Activated CD4-positive, alpha-beta T cell treated with anti-CD3 and anti-CD28 coated beads, Interleukin-2, amount 50 U/mL, for 16 hours (primary cell): Measurements from ENCODE around the gene SLC2A1.

Source experiments
- DNase-seq: peaks from one replicate; pipeline ENCODE4 v3.0.0-alpha.2; 2020

The SLC2A1 gene

DNA sequence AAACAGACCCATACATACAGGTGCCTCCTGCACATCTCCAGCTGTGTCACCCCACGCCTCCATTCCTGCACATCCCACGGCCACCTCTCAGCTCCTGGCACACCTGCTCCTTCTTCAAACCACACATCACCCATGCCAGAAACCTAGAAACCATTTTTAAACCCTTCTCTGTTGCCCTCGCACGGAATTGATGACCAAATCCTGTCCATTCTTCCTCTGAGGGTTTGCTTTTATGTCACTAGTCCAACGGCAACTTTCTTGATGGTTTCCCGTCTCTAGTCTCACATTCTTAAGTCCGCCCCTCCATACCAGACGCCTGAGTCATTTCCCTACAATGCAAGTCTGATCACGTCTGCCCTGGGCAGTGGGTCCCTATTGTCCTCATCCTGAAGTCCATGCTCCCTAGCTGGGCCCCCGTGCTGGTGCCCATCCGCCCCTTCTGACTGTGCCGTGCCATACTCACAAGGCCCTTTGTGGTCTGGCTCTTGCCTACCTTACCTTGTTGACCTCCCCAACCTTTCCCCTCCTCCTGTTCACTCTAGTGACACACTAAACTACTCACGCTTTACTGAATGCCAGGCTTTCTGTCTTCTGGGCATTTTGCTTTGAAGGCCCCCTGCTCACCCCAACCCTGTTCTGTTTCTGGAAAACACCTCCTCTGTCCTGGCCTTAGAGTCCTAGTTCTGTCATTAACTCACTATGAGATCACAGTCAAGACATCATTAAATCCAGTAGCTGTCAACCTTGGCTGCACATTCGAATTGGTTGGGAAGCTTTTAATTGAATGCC, 17.6 kb downstream of the SLC2A1 start:
- DNase-seq, result peak; percentile 84

DNA sequence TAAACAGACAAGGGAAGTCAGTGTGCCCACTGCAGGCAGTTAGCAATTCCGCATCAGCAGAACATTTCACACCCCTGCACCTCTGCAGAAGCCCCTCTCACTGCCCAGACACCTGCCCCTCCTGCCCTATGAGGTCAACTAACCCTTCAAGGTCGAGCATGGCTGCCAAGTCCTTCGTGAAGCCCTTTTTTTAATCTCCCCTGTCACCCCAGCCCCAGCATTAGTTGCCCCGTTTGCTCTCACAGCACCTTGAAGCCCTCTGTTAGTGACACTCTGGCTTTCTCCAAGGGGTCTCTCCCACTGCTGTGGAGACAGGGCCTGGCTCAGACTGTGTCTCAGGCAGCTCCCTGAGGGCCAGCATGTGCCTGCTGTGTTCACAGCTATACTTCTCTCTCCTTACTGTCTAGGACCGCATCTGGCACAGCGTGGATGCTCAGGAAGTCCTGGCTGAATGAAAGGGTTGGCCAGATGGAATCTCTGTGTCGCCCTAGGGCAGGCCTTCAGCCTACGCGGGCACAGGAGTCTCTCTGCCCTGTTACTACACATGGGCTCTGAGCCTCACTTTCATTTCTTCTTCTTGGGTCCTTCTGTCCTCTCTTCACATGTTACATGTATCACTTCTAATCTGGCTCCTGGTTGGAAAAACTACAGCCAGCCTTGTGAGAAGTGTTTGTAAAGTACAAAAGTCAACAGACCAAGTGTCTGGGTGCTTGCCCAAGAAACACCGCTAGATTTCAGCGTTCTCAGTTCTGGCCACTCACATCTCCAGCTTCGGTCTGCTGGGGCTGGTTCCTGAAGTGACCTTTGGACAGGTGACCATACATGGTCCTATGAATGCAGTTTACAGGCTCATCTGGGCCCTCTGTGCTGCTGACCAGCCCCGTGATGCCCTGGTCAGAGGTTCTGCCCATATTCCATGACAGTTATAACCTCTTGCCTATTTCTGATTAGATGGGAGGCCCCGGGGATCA, 19.7 kb downstream of the SLC2A1 start:
- no peak for DNase-seq

DNA sequence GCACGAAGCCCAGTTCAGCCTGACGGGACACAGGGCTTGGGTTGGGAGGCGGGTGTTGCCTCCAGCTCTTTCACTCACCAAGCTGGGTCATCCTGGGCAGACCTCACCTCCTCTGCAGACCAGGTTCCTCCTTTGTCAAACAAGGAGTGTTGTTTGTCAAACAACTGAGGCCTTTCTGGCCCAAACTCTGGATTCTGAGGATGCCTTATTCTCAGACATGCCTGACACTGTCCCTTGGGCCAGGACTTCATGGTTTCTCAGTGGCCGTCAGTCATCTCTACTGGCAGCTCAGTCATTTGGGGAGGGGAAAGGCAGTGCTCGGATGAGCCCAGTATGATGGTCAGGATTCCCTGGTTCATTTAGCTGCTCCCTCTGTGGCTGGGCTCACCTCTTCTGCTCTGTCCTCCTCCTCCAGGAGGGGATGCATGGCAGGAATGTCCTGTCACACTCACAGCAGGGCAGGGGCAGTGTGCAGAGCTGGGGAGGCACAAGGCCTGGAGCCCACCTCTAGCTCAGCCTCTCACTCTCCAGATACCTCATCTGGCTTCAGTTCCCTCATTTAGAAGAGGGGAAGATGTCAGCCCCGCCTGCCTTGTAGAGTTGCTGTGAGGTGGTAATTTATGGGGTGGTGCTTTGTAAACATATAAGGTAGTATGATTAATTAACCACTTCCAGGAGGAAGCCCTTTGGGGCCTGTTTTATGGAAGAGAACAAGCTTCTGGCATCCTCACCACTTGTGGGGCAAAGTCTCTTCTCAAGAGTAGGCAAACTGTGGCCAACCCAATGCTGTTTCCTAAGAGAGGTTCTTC, 20.6 kb downstream of the SLC2A1 start:
- peak; percentile 61 for DNase-seq

DNA sequence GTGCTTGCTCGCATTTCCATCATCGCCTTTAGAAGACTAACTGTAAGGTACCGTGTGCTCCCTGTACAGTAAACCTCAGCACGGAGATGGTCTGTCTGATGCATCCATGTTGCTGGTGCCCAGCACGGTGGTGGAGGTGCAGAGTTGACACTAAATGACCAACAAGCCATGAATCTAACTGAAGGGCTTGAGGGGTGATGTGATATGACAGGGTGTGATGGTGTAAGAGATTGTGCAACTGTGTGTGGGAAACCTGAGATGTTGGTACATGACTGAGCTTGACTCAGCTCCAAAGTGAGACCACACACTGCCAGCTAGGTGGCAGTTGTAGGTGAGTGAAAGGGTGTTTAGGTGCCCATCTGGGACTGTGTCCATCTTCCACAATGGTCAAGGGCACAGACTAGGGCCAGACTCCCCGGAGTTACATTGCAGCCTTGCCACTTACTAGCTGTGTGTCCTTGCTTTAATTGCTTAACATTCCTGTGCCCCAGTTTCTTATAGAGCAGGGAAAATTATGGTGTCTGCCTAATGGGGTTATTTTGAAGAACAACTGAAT, 21.4 kb downstream of the SLC2A1 start:
- DNase-seq, result peak; percentile 80

DNA sequence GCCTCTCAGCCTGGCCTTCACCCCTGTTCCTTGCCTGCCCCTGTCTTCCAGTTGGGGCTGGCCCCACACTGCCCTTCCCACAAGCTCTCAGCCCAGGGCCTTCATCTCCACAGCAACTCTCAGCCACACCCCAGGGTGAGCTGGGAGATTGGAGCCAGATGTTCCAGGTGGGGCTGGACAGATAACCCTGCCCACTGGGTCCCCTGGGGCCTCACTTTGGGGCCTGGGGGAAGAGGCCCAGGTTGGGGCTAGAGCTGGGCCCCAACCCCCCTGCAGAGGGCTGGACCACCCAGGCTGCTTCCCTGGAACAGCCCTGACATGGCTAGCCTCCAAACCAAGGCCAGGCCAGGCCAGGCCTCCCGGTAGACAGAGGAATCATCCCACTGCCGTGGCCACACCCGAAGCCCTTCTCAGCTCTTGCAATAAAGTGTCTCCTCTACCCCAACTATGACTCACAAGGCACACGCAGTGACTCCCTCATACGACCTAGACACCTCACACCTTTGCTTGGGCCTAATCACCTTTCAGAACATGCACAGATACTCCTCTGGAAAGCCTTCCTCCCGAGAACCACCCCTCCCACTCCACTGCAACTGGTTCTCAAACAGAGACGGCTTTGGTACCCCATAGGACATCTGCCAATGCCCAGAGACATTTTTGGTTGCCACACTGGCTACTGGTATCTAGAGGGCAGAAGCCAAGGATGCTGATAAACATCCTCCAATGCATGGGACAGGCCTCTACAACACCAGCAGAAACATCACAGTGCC, 22.2 kb downstream of the SLC2A1 start:
- peak; percentile 76 for DNase-seq

DNA sequence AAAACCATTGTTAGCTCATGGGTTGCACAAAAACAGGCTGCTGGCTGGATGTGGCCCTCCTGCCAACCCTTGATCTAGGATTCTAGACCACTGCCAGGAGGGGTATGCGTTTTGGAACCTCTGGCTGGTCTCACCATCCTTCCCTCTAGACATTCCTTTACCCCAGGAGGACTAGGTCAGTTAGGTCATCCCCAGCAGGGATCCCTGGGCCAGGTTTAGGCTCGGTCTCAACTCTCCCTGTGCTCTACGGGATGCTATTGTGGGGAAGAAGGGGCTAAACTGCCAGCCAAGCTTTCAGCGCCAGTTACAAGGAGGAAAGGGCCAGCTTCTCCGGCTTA, 22.7 kb downstream of the SLC2A1 start:
- DNase-seq, result no peak

DNA sequence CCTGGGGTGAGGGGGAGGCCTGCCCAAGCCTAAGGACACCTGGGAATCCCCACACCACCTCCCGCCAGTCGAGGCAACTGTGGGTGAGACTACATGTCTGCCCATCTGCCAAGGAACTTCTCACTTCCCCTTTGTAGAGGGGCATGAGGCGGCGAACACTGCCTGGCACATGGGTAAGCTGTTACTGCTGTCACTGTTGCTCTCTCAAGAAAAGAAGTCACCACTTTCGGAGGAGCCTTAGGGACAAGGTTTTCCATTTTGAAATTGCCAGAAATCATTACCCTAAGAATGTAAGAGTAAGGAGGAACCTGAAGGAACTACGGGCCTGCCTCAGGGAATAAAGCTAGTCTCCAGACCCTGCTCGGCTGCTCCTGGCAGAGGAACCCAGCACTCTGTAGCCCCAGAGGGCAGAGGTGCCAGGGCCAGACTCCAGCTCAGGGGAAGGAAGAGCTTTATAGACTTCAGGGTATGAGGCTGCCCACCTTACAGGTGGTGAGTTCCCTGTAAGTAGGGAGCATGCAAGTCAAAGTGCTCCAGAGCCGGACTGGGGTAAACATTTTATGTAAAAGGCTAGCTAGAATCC, 23.3 kb downstream of the SLC2A1 start:
- DNase-seq, result no peak

DNA sequence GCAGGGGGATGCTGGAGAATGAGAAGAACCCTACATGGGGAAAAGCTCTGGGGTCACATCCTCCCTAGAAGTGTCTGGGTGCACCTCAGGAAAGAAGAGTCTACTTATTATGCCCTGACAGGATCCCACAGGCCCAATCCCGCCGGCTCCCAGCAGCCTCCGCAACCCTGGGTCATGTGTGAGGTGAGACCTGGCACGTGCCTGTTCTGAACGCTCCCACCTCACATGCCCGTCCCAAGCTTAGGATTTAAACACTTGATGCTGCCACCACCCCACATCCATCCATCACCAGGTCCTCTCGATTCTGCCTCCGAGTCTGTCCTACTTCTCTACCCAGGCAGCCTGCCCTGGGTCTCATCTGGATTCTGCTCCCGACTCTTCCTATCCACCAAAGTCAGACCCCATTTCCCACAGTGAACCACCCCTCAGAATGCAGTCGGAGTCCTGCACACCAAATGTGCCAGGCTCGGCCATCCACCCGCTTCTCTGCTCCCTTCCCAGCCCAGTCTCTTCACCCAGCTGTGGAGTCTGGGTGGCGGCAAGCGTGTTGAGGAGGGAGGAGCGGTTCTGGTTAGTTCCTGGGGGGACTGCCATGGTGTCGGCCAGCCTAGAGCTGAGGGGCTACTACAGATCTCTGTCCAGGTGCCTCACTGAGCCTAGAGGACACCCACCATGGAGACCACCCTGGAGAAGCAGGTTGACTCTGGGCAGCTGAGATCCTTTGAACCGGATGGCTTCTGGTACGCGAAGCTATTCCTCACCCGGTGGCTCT, 23.9 kb downstream of the SLC2A1 start:
- no peak for DNase-seq

DNA sequence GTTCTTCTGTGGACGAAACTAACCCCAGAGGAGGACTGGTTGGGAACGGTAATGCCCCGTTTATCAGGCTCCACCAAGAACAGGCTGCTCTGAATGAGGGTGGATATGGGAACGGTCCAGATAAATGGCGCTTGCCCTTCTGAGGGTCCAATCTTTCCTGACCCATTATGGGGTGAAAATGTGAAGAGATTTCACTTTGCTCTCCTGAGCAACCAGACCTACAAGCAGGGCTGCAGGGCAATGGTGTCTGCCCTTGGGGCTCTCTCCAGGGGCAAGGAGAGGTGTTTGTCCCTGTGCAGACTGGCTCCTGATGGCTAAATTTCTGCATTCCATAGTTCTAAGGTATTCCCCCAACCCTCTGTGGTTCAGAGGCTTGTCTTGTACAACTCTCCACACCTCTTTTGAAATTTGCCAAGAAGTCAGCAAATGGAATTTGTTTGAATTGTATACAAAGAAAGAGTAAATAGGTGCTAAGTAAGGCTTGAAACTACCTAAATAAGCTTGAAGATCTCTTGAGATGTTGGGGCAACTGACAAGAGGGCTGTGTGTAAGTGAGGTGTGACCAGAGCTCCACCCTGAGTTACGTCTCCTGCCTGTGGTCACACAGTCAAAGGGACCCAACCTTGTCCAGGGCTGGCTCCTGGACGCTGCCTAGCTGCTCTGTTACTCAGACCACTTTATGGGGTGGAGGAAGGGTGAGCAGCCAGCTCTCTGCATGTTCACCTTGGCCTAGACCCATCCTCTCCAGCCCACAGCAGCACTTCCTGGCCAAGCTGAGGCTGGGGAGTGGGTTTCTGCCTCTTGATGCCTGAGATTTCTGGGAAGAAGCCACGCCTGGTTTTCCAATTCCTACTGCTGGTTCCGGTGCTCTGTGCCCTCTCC, 24.8 kb downstream of the SLC2A1 start:
- DNase-seq, result no peak

DNA sequence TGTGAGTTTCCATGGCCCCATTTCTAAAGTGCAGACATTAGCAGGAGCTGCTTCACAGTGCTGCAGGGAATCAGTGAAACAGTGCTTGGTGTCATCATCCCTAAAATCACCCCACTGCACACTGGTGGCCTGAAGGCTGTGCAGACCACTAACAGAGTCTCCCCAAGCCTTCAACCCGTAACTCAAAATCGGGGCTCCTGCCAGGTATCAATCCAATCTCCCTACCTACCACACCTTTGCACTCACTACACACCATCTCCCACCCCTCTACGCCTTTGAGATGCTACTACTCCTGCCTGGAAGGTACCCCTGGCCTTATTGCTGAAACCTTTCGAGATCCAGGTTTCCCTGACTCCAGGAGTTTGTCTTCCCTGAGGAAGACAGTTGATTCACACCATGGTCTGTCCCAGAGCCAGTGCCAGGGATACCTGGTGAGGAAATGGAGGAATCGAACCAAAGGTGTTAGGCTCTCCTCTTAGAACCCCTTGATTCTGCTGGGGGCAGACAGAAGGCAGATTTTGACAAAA, 25.5 kb downstream of the SLC2A1 start:
- DNase-seq, result no peak

DNA sequence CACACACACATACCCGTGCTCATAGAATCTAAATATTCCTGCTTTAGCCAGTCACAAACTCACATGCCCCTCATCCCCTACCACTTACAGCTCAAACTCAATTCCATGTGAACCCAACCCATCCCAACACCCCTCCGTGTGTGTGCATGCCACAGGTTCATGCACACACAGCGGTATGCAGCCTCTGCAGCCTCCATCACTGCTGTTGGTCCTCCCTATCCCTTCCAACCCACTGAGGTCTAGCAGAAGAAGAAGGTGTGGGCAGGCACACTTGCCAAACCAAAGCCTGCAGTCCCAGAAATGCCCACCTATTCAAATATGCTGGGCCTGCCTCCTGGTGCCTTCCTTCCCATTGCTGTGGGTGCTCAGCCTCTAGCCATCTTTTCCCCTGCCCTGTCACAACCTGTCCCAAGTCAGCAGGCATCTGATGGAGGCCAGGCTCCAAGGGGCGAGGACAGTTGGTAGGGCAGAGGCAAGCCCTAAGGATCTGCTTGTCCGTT, 26.2 kb downstream of the SLC2A1 start:
- DNase-seq, result no peak

DNA sequence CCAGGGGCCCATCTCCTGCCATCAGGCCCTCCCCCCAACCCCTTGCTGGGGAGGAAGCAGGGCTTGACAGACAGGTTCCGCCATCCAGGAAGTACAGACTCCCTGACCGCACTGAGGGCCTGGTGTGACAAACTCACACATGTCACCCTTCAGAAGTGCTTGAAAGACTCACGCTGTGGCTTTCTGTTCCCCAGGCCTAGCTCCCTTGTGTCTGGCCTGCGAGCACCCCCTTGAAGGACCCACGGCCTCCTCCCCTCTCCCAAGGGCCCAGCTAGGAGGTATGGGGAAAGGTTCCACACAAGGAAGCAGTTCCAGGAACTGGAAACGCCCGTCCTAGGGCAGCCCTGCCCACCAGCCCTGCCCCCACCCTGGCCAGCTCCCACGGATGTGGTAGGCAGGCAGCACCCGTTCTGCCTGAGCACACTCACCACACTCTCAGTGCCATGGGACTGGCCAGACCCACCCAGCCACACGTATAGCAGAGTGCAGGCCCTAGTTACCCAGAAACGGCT, 26.7 kb downstream of the SLC2A1 start:
- DNase-seq, result peak; percentile 89

DNA sequence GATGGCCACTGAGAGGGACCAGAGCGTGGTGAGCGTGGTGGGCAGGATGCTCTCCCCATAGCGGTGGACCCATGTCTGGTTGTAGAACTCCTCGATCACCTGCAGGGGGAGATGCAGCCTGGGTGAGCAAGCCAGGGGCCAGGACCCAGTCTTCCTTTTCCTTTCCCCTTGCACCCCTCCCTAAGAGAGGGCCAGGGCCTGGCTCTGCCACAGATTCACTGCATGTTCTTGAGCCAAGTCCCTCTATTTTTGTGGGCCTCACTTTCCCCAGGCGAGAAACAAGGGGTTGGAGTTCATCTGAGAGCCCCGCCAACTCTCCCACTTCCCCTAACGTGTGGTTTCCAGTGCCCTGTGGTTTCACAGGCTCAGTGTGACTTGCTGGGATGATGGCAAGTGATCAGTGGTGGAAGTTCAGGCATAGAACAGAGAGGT, 27.5 kb downstream of the SLC2A1 start:
- peak; percentile 78 for DNase-seq

DNA sequence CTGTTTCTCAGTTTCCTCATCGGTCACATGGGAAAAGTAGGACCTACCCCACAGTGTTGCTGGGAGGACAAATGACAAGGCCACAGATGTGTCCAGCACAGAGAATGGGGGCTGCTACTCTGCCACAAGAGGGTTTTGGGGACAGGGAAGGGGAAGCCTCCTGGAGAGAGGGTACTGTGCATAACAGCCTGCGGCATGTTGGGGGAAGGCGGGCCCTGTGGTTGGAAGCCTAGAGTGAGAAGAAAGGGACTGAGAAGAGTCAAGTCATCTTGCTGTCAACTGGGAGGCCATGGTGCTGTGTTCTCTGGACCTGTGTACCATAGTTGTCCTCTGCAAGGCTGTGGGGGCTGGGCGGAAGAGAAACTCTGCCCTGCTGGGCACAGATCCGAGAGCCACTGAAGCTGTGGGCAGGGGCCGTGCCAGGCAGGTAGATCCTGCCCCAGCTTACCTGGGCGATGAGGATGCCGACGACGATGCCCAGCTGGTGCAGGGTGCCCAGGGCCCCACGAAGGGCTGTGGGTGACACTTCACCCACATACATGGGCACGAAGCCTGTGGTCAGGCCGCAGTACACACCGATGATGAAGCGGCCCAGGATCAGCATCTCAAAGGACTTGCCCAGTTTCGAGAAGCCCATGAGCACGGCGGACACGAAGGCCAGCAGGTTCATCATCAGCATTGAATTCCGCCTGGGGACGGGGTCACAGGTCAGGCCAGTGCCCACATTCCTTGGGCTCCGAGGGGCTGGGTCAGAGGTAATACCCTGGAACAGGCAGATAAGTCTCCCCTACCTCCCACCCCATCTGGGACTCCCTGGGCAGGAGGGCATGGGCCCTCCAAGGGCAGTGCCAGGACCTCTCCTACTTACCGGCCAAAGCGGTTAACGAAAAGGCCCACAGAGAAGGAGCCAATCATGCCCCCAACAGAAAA, 28.2 kb downstream of the SLC2A1 start:
- DNase-seq, result no peak

DNA sequence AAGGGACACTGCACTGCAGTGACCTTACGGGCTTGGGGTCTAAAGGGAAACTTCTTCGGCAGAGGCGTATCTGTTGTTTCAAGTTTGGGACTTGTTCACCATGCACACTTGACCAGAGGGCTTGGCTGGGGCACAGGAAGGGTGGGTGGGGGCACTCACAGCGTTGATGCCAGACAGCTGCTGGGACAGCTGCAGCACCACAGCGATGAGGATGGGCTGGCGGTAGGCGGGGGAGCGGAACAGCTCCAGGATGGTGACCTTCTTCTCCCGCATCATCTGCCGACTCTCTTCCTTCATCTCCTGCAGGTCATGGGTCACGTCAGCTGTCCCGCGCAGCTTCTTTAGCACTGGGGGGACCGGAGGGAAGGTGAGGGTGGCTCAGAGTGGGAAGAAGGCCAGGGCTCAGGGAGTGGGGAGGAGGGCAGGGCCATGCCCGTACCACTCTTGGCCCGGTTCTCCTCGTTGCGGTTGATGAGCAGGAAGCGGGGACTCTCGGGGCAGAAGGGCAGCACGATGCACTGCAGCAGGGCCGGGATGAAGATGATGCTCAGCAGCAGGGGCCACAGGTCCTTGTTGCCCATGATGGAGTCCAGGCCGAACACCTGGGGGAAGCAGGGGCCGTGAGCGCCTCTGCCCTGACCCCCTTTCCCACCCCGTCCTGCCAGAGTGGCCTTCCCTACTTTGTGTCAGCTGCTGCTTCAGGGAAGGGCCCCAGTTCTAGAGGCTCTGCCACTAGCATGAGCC, 29.1 kb downstream of the SLC2A1 start:
- DNase-seq, result no peak

DNA sequence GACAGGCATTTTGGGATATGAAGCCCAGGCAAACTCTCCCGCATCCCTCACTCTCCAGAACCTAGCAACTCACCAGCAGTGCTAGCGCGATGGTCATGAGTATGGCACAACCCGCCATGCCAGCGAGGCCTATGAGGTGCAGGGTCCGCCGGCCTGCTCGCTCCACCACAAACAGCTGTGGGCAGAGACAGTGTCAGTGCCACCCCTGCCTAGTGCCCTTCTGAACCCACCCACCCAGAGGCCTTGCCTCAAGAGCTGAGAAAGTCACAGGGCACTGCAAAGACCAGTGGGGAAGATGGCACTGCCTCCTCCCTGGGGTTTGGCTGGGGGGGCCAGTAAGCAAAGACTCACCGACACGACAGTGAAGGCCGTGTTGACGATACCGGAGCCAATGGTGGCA, 29.8 kb downstream of the SLC2A1 start:
- DNase-seq, result no peak

DNA sequence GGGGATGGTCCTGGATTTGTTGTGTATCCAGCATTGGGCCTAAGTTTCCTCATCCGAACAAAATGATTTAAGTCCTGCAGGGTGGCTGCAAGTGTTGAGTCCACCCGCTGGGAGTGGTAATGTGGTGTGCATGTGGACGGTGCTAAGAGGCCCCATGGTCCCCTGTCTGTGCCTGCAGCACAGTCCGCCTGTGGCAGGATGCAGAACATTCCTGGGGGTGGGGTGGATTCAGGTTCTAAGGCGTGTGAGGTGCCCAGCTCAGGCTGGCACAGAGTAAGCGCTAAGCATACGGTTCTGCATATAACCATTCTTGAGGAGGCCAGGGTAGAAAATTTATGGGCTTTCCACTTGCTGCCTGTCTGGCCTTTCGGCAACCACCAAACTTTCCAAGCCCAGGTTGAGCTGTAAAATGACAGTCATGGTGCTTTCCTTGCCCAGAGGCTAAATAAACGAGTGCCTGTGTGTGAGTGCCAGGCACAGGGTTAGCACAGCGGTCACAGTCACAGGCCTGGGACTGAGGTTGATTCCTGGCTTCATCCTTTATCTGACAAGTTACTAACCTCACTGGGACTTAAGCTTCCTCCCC, 30.7 kb downstream of the SLC2A1 start:
- no peak for DNase-seq
